ENCODE measurements around the gene SERPINB8.
"Not testable (repeated sequence)": the region's sequence is repeated elsewhere in the genome, so short reads cannot be mapped to it uniquely, and the experiment has no call there.

The SERPINB8 gene

GRCh38 chr18:63928331-63928730 lies 41.5 kb upstream of the SERPINB8 start:
- TF ChIP-seq GABPA (IDR thresholded peaks at IDR 0.05; ENCODE audit: low read depth) (0 out of 2 replicates have a peak, but pooled peaks have one; percentile 17), SPI1 (IDR thresholded peaks at IDR 0.05; ENCODE audit: borderline replicate concordance, low read depth) (peak; percentile 49; the same call in 1 of the 2 replicates), CTCF (IDR thresholded peaks at IDR 0.05; ENCODE audit: insufficient read depth, low read length) (no peak), POLR2AphosphoS5 (IDR thresholded peaks at IDR 0.05; ENCODE audit: low read depth) (peak; percentile 67), REST (IDR thresholded peaks at IDR 0.05; ENCODE audit: insufficient replicate concordance, low read depth) (no peak)
- no peaks in the 10 kb centered on the region for H3K27me3 ChIP-seq (ENCODE audit: insufficient read depth, poor library complexity, severe bottlenecking)
- DNase-seq (ENCODE audit: low read depth in 1 of 2, low spot score in 1 of 2), result peak in 1 of 2 experiments; percentile 93
- peak overlapping the region; percentile 95 for H3K27ac ChIP-seq (replicated peaks)
- no peak overlapping the region for H3K4me3 ChIP-seq (replicated peaks; ENCODE audit: insufficient read depth, low read length)

- TF ChIP-seq SPI1 (IDR thresholded peaks at IDR 0.05; ENCODE audit: borderline replicate concordance, low read depth), result peak; percentile 20; the same call in 1 of the 2 replicates
- not testable (repeated sequence) for H3K27me3 ChIP-seq (ENCODE audit: insufficient read depth, poor library complexity, severe bottlenecking); H3K4me3 ChIP-seq (replicated peaks; ENCODE audit: insufficient read depth, low read length)
- DNase-seq (ENCODE audit: low read depth in 1 of 2, low spot score in 1 of 2), result peak in 1 of 2 experiments; percentile 37
- H3K27ac ChIP-seq (replicated peaks), result peak overlapping the region; percentile 95
These were observed 40.5 kb upstream of the SERPINB8 start for GRCh38 chr18:63929369-63929768.

- peak overlapping the region; percentile 95 for H3K27ac ChIP-seq (replicated peaks)
- H3K4me3 ChIP-seq (replicated peaks; ENCODE audit: insufficient read depth, low read length), result no peak overlapping the region
- DNase-seq (ENCODE audit: low read depth in 1 of 2, low spot score in 1 of 2), result peak in 1 of 2 experiments; percentile 90
- no peak for TF ChIP-seq REST (IDR thresholded peaks at IDR 0.05; ENCODE audit: insufficient replicate concordance, low read depth)
- TF ChIP-seq SPI1 (IDR thresholded peaks at IDR 0.05; ENCODE audit: borderline replicate concordance, low read depth), result no peak; the same call in 1 of the 2 replicates
- no peak for TF ChIP-seq CTCF (IDR thresholded peaks at IDR 0.05; ENCODE audit: insufficient read depth, low read length)
- TF ChIP-seq POLR2AphosphoS5 (IDR thresholded peaks at IDR 0.05; ENCODE audit: low read depth), result peak; percentile 67; the same call in 1 of the 2 replicates
- H3K27me3 ChIP-seq (ENCODE audit: insufficient read depth, poor library complexity, severe bottlenecking), result no peaks in the 10 kb centered on the region
These were observed 39.0 kb upstream of the SERPINB8 start for GRCh38 chr18:63930773-63931354.

GRCh38 chr18:63936156-63936931 lies 33.5 kb upstream of the SERPINB8 start:
- DNase-seq (ENCODE audit: low read depth in 1 of 2, low spot score in 1 of 2), result peak; percentile 83 to 97
- TF ChIP-seq SPI1 (IDR thresholded peaks at IDR 0.05; ENCODE audit: borderline replicate concordance, low read depth) (no peak), REST (IDR thresholded peaks at IDR 0.05; ENCODE audit: insufficient replicate concordance, low read depth) (no peak), POLR2AphosphoS5 (IDR thresholded peaks at IDR 0.05; ENCODE audit: low read depth) (peak; percentile 94), GABPA (IDR thresholded peaks at IDR 0.05; ENCODE audit: low read depth) (0 out of 2 replicates have a peak, but pooled peaks have one; percentile 37), CTCF (IDR thresholded peaks at IDR 0.05; ENCODE audit: insufficient read depth, low read length) (peak; percentile 78)
- Histone ChIP-seq H3K27ac (replicated peaks) (peak overlapping the region; percentile 61), H3K4me3 (replicated peaks; ENCODE audit: insufficient read depth, low read length) (peak overlapping the region; percentile 39), H3K27me3 (ENCODE audit: insufficient read depth, poor library complexity, severe bottlenecking) (no peaks in the 10 kb centered on the region)

Measured in HL-60 (cell line).